Esophagus squamous epithelium (tissue), 4 donors: ENCODE data around the gene AKIRIN1.
"Not testable (repeated sequence)": the region's sequence is repeated elsewhere in the genome, so short reads cannot be mapped to it uniquely, and the experiment has no call there.

Experiments
- CTCF ChIP-seq, 6 experiments: fragments of 450-650 bp in 4 of 6; fragments of 200-600 bp in 2 of 6; sonication (generic) in 2 of 6; IDR thresholded peaks; one replicate each; pipeline ENCODE4 v1.5.1; 2016 to 2019; ENCODE audit warnings: antibody characterized with exemption in 6 of 6, mild to moderate bottlenecking in 4 of 6, moderate library complexity in 4 of 6
- POLR2A ChIP-seq, 4 donors: fragments of 450-650 bp; IDR thresholded peaks; one replicate each; pipeline ENCODE4 v1.6.1; 2017; ENCODE audit warnings: antibody characterized with exemption in 4 of 4, mild to moderate bottlenecking in 4 of 4, moderate library complexity in 3 of 4

GRCh38 chr1:39020494-39020893 lies 29.4 kb downstream of the AKIRIN1 start:
- not testable (repeated sequence) for TF ChIP-seq POLR2A, CTCF (IDR thresholded peaks at IDR 0.05)
